Measurements from ENCODE around the gene PKNOX1. TPM values are rescaled to one million over a fixed set of nuclear protein-coding genes. Genes with fewer than 3 reads are reported as not detected.

Gene PKNOX1
- total and polyA plus RNA-seq, 2 of the 13 experiments (the other 11 are each of a cell fraction or from before 2014, with no cell fraction given) = 7.9 to 16.2 TPM

DNA sequence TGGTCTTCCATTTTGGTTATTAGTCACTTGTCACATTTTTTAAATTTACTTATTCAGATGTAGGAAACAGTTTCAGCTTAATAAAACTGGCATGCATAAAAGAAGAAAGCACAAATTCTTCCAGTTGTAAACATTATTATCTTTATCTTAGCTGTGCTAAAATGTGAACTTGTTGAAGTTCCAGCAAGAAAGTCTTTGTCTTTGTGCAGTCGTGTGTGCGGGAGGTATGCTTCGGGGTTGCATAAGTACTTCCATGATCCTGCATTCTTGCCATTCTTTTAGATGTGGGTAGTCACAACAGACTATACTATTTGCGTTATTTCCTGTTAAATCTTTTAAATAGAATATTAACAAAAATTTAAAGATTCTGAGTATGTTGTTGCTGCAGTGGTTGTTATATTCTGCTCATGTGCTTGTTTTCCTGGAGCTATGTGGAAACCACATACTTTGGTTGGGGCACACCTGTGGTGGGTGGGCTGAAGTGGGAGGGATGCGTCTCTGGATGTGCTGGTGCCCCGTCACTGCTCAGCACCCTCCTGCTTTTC lies 51.3 kb downstream of the PKNOX1 start:
- intact Hi-C loops (cut with micrococcal nuclease; ENCODE audit: unreplicated experiment) (no loop called here), in situ Hi-C loops (cut with HindIII; ENCODE audit: extremely low pct_ligation_motif_present, low pct_unique_long_range_greater_than_20kb) (no loop called here)
- H3K9me3 ChIP-seq (ENCODE audit: low read length) = no peaks in the 10 kb centered on the region
- no peaks in the 10 kb centered on the region for H3K4me1 ChIP-seq (ENCODE audit: insufficient read depth, low read length)
- H3K4me3 ChIP-seq (replicated peaks in 1 of 3; ENCODE audit: insufficient read depth in 1 of 3, low read depth in 2 of 3, low read length in 3 of 3) = no peak overlapping the region
- no peak for FAIRE-seq
- 75% methylated on average over 6 of the region's 6 CpGs for WGBS (ENCODE audit: low lambda C conversion rate)
- no peak overlapping the region for H3K9ac ChIP-seq (ENCODE audit: insufficient read depth, low read depth, low read length)
- H3K27ac ChIP-seq (ENCODE audit: extremely low read length, insufficient read depth, low read length) = no peak overlapping the region
- H2AFZ ChIP-seq (ENCODE audit: low read length) = no peak overlapping the region
- peak; percentile 60 for TF ChIP-seq TEAD3 (CRISPR knock-in tag; optimal IDR thresholded peaks at IDR 0.05; ENCODE audit: borderline replicate concordance)
- TF ChIP-seq, protein P1, sequence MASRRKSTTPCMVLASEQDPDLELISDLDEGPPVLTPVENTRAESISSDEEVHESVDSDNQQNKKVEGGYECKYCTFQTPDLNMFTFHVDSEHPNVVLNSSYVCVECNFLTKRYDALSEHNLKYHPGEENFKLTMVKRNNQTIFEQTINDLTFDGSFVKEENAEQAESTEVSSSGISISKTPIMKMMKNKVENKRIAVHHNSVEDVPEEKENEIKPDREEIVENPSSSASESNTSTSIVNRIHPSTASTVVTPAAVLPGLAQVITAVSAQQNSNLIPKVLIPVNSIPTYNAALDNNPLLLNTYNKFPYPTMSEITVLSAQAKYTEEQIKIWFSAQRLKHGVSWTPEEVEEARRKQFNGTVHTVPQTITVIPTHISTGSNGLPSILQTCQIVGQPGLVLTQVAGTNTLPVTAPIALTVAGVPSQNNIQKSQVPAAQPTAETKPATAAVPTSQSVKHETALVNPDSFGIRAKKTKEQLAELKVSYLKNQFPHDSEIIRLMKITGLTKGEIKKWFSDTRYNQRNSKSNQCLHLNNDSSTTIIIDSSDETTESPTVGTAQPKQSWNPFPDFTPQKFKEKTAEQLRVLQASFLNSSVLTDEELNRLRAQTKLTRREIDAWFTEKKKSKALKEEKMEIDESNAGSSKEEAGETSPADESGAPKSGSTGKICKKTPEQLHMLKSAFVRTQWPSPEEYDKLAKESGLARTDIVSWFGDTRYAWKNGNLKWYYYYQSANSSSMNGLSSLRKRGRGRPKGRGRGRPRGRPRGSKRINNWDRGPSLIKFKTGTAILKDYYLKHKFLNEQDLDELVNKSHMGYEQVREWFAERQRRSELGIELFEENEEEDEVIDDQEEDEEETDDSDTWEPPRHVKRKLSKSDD (CRISPR knock-in tag; IDR thresholded peaks at IDR 0.05; ENCODE audit: low read depth) = no peak
- TF ChIP-seq, protein P2, sequence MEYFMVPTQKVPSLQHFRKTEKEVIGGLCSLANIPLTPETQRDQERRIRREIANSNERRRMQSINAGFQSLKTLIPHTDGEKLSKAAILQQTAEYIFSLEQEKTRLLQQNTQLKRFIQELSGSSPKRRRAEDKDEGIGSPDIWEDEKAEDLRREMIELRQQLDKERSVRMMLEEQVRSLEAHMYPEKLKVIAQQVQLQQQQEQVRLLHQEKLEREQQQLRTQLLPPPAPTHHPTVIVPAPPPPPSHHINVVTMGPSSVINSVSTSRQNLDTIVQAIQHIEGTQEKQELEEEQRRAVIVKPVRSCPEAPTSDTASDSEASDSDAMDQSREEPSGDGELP (IDR thresholded peaks at IDR 0.05; ENCODE audit: borderline replicate concordance, low read depth) = no peak
- no peak for ATAC-seq
- DNase-seq (ENCODE audit: low spot score) = peak; percentile 52
- no peaks in the 10 kb centered on the region for H4K20me1 ChIP-seq (ENCODE audit: insufficient read depth, low read length)
- H3K4me2 ChIP-seq (ENCODE audit: low read depth, low read length) = no peak overlapping the region
- POLR2A ChIA-PET = no interaction called here
- no TSS peak for BruUV-seq (replicated peaks)
- peaks cover 15 to 49% of the 10 kb centered on the region in 2 experiments; a peak in 4 of 5 replicates for H3K36me3 ChIP-seq (replicated peaks in 1 of 2; ENCODE audit: control insufficient read depth in 1 of 2, insufficient read depth in 2 of 2, low read length in 2 of 2)
- H3K27me3 ChIP-seq (ENCODE audit: control insufficient read depth in 1 of 2, insufficient read depth in 2 of 2, low read length in 2 of 2) = no peaks in the 10 kb centered on the region
- CTCF ChIA-PET (ENCODE audit: low intra/inter-chr PET ratio, low total read pairs) = no interaction called here
- no peaks in the 10 kb centered on the region for H3K79me2 ChIP-seq (ENCODE audit: insufficient read depth, low read length)
